ENCODE measurements around the gene CREBBP.

Gene CREBBP

DNA sequence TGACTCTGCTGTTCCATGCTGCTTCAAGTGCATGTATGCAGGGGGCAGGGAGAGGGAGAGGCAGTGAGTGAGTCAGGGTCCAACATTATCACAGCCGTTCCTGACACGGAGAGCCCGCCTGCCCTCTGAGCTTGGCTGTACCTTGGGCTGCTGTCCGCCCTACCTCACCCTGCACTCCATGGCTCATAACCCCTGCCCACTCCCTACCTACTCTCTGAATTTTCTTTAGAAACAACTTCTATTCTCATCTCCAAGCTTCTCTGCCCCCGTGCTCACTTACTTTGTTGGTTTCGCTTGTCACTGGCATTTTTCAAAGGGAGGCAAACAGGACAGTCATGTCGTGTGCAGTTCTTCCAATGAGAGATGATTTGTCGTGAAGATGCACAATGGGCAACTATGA lies 88.8 kb downstream of the CREBBP start:
- FAIRE-seq: no peak

GRCh38 chr16:3789375-3790099 lies 91.0 kb downstream of the CREBBP start:
- no peak for FAIRE-seq

- FAIRE-seq: no peak
These were observed 91.7 kb downstream of the CREBBP start for GRCh38 chr16:3788711-3789374.

DNA sequence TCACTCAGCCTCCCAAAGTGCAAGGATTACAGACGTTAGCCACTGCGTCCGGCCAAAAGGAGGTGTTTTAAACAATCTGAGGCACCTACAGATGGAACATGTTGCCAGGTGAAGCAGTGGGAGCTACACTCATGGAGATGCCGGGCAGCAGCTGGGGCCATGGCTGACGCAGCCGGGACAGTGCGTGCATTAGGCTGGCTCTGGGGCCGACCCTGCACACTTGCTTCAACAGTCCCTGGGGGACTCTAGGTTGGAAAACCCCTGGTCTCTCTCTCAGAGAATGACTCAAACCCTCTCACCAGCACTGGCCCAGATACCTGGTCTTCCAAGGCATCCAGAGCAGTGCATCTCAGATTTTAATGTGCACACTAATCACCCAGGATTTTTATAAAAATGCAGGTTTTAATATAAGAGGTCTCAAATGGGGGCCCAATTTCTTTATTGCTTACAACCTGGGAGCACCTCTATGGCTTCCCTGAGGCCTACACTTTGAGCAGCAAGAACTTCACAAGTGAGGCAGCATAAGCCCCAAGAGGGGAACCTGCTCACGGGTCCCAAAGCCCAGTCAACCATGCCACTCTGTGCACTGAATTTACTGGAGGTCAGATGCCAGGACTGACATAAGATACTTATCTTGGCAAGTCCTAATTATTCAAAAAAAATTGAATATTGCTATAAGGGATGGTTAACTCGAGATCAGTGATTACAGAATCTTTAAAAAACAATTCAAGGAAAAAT lies 92.4 kb downstream of the CREBBP start:
- no peak for FAIRE-seq

- FAIRE-seq: no peak
These were observed 95.1 kb downstream of the CREBBP start for GRCh38 chr16:3785413-3785812.

- no peak for FAIRE-seq
These were observed 97.0 kb downstream of the CREBBP start for GRCh38 chr16:3783516-3783915.

DNA sequence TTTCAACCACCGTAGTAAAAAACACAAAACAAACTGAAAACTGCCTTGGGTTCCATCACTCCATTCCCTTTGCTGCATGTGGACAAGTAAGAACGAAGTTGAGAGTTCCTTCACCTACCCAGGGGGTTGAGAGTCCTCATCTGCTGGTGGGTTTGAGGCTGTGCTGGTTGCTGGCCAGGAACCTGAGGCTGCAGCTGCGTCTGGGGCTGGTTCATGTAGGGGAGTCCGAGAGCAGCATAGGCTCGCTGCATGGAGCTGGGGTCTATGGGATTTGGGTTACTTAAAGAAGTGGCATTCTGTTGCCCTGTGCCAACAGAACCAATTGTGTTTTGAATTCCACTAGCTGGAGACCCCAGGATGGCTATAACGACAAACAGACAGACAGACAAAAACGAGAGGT lies 97.9 kb downstream of the CREBBP start:
- no peak for FAIRE-seq

GRCh38 chr16:3781421-3781820 lies 99.1 kb downstream of the CREBBP start:
- FAIRE-seq: no peak

DNA sequence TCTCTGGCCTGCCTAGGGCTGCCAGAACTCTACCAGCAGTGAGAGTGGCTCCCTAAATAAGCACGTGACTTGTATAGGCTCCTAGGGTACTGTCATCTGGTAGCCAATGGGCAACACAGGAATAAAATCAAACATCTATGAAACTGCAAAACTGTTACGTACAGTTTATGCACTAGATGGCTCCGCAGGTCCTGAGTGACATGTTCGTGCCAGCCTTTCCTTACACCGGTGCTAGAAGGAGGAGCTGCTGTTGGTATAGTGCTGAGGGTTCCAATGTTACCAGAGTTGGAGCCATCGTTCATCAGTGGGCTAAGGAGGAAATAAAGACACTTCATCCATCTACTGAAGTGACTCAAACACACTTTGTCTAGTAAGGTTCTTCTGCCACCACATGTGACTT lies 99.9 kb downstream of the CREBBP start:
- no peak for FAIRE-seq

GRCh38 chr16:3776316-3776715 lies 104.2 kb downstream of the CREBBP start:
- no peak for FAIRE-seq

GRCh38 chr16:3774819-3775218 lies 105.7 kb downstream of the CREBBP start:
- no peak for FAIRE-seq

DNA sequence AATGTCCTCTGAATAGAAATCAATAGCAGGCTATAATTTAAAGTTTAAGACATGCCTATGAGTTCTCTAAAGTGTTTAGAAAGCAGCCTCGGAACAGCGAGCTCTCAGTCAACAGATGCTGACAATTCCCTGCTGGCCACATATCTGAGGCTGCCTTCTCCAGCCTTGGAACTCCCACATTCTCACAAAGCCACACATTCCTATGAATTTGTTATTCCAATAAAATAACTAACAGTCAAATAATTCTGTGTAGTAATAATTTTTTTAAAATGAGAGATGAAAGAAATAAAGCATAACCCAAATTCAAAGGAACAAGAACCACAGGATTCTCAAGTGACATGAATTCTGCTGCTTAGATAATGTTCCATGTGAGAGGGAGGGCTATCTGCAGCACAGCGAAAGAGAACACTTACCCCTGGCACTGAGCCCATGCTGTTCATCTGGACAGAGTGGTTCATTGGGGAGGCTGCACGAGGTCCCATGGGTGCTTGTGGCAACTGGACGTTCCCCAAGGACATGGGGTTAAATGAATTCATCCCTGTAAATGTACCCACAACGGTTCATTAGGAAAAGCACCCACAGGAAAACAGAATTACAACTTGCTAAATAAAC lies 106.3 kb downstream of the CREBBP start:
- no peak for FAIRE-seq

GRCh38 chr16:3773663-3774062 lies 106.8 kb downstream of the CREBBP start:
- no peak for FAIRE-seq

- FAIRE-seq: no peak
These were observed 109.0 kb downstream of the CREBBP start for GRCh38 chr16:3771513-3771912.

GRCh38 chr16:3770530-3770929 lies 110.0 kb downstream of the CREBBP start:
- FAIRE-seq: no peak

GRCh38 chr16:3769942-3770341 lies 110.6 kb downstream of the CREBBP start:
- FAIRE-seq: no peak

DNA sequence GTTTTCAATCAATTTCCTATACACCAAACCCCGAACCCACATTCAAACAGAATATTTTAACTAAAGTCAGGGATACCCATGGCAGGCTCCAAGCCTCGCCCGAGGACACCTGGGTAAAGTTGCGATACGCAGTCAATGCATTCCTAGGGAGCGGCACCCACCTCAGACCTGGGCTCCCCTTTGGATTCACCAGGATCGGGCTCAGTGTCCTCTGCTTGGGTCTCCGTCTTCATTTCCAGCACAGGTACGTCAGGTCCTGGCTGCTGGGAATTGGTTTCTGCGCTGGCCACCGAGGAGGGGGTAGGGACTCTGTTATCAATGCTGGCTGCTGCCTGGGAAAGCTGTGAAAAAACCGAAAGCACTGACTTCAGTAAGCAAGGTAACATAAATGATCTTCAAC lies 111.5 kb downstream of the CREBBP start:
- no peak for FAIRE-seq

GRCh38 chr16:3767333-3767986 lies 113.1 kb downstream of the CREBBP start:
- no peak for FAIRE-seq

DNA sequence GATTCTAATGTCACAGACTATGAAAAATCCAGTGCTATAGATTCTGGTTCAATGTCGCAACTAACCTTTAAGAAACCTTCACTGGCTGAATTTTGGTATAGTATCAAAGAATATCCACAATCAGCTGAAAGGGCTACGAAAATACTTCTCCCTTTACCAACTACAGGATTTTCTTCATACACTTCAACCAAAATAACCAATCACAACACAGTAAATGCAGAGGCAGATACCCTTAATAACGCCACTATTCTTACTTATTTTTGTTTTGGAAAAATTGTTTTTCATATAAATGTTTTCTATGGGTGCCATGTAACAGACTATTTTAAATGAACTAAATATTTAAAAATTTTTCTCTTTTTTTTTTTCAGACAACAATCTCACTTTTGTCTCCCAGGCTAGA lies 114.3 kb downstream of the CREBBP start:
- FAIRE-seq: no peak

DNA sequence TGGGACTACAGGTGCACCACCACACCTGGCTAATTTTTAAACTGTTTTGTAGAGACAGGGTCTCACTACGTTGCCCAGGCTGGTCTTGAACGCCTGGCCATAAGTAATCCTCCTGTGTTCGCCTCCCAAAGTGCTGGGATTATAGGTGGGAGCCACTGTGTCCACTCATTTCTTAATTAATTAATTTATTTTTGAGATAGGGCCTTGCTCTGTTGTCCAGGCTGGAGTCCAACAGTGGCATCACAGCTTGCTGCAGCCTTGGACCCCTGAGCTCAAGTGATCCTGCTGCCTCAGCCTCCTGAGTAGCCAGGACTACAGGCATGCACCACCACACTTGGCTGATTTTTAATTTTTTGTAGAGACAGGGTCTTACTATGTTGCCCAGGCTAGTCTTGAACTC lies 116.1 kb downstream of the CREBBP start:
- FAIRE-seq: no peak

- no peak for FAIRE-seq
These were observed 118.3 kb downstream of the CREBBP start for GRCh38 chr16:3762107-3762750.

- no peak for FAIRE-seq
These were observed 119.0 kb downstream of the CREBBP start for GRCh38 chr16:3761375-3762106.
